ENCODE results near the gene OVAAL. TPM values are rescaled to one million over a fixed set of nuclear protein-coding genes. Genes with fewer than 3 reads are reported as not detected.

OVAAL gene
- total RNA-seq, 1 donor: not detected

DNA sequence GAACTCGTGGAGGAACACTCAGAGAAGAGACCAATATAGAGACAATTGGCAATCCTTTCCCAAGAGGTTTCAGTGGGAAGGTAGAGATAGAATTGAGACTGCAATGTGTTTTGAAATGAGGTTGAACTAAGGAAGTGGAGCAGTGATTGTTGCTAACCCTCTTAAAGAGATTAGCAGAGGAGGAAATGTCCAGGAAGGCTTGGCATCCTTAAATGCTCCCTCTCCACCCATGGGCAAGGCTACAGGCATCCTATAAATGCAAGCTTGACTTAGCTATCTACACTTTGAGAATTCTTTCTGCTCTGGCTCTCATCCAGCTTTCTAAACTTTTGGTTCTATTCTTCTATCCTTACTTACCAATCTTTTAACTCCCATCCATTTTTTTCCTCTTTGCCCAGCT, 42.7 kb downstream of the OVAAL start:
- TF ChIP-seq, protein P1, sequence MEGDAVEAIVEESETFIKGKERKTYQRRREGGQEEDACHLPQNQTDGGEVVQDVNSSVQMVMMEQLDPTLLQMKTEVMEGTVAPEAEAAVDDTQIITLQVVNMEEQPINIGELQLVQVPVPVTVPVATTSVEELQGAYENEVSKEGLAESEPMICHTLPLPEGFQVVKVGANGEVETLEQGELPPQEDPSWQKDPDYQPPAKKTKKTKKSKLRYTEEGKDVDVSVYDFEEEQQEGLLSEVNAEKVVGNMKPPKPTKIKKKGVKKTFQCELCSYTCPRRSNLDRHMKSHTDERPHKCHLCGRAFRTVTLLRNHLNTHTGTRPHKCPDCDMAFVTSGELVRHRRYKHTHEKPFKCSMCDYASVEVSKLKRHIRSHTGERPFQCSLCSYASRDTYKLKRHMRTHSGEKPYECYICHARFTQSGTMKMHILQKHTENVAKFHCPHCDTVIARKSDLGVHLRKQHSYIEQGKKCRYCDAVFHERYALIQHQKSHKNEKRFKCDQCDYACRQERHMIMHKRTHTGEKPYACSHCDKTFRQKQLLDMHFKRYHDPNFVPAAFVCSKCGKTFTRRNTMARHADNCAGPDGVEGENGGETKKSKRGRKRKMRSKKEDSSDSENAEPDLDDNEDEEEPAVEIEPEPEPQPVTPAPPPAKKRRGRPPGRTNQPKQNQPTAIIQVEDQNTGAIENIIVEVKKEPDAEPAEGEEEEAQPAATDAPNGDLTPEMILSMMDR (IDR thresholded peaks at IDR 0.05; ENCODE audit: insufficient read depth, low read depth, low read length): no peak
- no peak for DNase-seq (ENCODE audit: low read depth)

DNA sequence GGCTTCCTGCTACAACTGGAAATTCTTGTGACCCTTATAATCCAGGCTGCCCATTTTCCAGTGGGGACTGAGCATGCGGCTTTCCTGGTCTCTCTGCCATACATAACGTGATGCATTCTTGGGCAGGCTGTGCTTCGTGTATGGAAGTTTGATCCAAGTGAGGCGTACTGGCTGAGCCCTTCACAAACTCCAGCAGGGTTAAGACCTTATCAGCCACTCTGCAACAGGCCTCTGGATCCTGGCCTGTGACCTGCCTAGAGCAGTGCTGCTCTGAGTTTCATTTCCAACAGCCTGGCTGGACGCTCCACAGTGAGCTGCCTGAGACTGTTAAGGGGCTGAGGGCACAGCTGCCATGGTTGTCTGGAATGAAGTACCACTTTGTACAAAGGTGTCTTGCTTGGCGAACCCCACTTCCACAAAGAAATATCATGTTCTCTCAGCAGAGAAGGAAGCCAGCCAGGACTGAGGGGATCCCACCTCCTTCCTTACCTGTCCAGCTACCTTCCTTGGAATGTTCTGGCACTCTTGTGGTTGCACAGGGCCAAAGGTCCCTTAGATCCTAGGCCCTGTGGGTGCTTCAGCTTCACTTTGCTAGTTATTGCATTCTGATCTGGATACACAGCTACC, 44.6 kb downstream of the OVAAL start:
- TF ChIP-seq, protein P1 (IDR thresholded peaks at IDR 0.05; ENCODE audit: insufficient read depth, low read depth, low read length): no peak
- no peak for DNase-seq (ENCODE audit: low read depth)
- H3K4me3 ChIP-seq (ENCODE audit: low read depth, low read length): no peak overlapping the region

More for the DNA sequence above, 42.7 kb downstream of the OVAAL start:
- H3K4me3 ChIP-seq (ENCODE audit: low read depth, low read length): no peak overlapping the region

DNA sequence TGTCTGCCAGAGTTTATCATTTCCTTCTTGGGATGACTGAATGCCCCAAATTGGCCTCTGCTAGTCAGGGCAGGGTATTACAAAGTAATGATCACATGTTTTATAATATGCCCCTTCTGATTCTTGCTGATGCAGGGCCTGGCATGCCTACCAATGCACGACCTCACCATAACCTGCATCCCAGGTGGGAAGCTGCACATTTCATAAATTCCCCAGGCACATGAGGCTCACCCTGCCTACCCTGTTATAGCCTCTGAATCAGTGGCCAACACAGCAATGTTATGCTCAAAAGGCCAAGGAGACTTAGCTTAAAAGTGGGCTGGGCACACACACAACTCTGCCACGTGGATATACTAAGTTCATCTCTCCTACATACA, 45.1 kb downstream of the OVAAL start:
- TF ChIP-seq, protein P1 (IDR thresholded peaks at IDR 0.05; ENCODE audit: insufficient read depth, low read depth, low read length): no peak
- DNase-seq (ENCODE audit: low read depth): no peak
- no peak overlapping the region for H3K4me3 ChIP-seq (ENCODE audit: low read depth, low read length)

DNA sequence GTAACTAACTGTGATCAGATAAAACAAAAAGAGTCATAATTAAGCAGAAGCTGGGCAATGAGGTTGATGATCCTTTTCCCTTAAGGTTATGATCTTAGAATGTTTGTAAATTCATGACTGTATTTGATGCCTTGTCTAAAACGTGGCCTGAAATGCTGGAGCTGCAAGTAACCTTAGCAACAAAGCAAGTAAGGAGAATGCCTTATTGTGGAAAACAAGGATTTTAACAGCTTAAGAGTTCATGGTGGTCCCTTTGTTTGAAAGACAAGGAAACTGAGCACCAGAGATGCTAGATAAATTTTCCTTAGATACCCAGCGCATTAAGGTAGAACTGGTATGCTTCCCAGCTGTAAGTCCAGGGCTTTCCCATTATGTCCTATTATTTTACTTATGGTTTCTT, 47.4 kb downstream of the OVAAL start:
- no peak overlapping the region for H3K4me3 ChIP-seq (ENCODE audit: low read depth, low read length)
- TF ChIP-seq, protein P1 (IDR thresholded peaks at IDR 0.05; ENCODE audit: insufficient read depth, low read depth, low read length): no peak
- DNase-seq (ENCODE audit: low read depth): no peak

GRCh38 chr1:180609643-180610555, 51.1 kb downstream of the OVAAL start:
- H3K4me3 ChIP-seq (ENCODE audit: low read depth, low read length): no peak overlapping the region
- no peak for DNase-seq (ENCODE audit: low read depth)
- TF ChIP-seq, protein P1 (IDR thresholded peaks at IDR 0.05; ENCODE audit: insufficient read depth, low read depth, low read length): no peak

GRCh38 chr1:180610556-180611015, 51.8 kb downstream of the OVAAL start:
- TF ChIP-seq, protein P1 (IDR thresholded peaks at IDR 0.05; ENCODE audit: insufficient read depth, low read depth, low read length): no peak
- H3K4me3 ChIP-seq (ENCODE audit: low read depth, low read length): no peak overlapping the region
- DNase-seq (ENCODE audit: low read depth): no peak
